ENCODE data around the gene ARSK.

DNA sequence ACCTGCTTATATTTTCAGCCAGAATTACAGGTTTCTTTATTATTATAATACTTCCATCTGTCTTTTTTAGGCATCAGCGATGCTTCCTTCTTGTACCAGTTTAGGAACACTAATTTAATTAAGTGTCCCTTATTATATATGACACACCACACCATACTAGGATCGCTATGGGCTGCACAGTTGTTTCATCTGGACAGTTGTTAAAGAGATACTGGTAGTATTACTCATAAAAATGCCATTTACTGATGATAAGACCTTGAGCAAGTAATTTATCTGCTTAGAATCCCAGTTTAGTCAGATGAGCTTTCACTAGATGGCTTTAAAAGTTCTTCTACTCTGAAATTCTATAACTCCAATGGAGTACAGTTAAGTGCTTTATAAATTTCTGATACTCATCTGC lies 17.1 kb downstream of the ARSK start:
- TF ChIP-seq, protein P1, sequence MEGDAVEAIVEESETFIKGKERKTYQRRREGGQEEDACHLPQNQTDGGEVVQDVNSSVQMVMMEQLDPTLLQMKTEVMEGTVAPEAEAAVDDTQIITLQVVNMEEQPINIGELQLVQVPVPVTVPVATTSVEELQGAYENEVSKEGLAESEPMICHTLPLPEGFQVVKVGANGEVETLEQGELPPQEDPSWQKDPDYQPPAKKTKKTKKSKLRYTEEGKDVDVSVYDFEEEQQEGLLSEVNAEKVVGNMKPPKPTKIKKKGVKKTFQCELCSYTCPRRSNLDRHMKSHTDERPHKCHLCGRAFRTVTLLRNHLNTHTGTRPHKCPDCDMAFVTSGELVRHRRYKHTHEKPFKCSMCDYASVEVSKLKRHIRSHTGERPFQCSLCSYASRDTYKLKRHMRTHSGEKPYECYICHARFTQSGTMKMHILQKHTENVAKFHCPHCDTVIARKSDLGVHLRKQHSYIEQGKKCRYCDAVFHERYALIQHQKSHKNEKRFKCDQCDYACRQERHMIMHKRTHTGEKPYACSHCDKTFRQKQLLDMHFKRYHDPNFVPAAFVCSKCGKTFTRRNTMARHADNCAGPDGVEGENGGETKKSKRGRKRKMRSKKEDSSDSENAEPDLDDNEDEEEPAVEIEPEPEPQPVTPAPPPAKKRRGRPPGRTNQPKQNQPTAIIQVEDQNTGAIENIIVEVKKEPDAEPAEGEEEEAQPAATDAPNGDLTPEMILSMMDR (IDR thresholded peaks at IDR 0.05), result no peak
- TF ChIP-seq EZH2 (IDR thresholded peaks at IDR 0.05; ENCODE audit: borderline replicate concordance, insufficient read depth, low read depth, low read length, poor library complexity, severe bottlenecking), result no peak

Measured in B cell (primary cell).